T-helper 2 cell treated with Interferon-gamma antibody and Interleukin-4, amounts not matched to agents 100 ng/mL and 5 ng/mL, for 36 hours (primary cell): ENCODE data around the gene UPF1. TPM values are rescaled to one million over a fixed set of nuclear protein-coding genes. Genes with fewer than 3 reads are reported as not detected.

Source experiments
- intact Hi-C: fragments of 100-400 bp; cut with micrococcal nuclease; formaldehyde crosslinking; loops from one replicate; pipeline ENCODE4 v1.15.1; 2023
- total RNA-seq: library from RNA; stranded (reverse); gene quantifications from 2 replicates; pipeline ENCODE4 v1.2.3, GENCODE V29; 2022

Gene UPF1
- total RNA-seq, 1 donor from 2014 or later, result 100 TPM

DNA sequence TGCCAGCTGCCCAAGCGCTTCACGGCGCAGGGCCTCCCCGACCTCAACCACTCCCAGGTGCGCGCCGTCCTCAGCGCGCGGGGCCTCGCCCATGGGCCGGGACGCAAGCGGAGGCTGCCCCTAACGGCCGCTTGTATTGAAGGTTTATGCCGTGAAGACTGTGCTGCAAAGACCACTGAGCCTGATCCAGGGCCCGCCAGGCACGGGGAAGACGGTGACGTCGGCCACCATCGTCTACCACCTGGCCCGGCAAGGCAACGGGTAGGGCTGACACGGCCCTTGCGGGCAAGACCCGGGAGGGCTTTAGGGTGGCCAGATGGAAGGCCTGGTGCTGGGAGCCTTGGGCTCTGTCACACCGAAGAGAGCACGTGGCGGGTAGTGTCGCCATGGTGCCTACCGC, 23.2 kb downstream of the UPF1 start:
- intact Hi-C loops, result no loop called here

DNA sequence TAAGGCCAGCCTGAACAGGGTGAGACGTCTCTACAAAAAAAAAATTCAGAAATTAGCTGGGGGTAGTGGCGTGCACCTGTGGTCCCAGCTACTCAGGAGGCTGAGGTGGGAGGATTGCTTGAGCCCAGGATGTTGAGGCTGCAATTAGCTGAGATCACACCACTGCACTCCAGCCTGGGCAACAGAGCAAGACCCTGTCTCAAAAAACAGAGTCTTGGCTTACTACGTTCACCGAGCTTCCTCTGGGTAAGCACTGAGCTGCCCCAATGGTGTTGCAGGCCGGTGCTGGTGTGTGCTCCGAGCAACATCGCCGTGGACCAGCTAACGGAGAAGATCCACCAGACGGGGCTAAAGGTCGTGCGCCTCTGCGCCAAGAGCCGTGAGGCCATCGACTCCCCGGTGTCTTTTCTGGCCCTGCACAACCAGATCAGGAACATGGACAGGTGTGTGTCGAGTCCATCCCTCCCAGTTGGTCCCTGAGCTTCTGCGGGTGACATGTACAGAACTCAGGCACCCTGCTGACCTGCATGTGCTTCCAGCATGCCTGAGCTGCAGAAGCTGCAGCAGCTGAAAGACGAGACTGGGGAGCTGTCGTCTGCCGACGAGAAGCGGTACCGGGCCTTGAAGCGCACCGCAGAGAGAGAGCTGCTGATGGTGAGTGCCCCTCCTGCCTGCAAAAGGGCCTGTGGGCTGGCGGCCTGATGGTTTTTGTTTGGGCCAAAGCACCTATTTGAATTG, 24.1 kb downstream of the UPF1 start:
- intact Hi-C loops, result no loop called here

DNA sequence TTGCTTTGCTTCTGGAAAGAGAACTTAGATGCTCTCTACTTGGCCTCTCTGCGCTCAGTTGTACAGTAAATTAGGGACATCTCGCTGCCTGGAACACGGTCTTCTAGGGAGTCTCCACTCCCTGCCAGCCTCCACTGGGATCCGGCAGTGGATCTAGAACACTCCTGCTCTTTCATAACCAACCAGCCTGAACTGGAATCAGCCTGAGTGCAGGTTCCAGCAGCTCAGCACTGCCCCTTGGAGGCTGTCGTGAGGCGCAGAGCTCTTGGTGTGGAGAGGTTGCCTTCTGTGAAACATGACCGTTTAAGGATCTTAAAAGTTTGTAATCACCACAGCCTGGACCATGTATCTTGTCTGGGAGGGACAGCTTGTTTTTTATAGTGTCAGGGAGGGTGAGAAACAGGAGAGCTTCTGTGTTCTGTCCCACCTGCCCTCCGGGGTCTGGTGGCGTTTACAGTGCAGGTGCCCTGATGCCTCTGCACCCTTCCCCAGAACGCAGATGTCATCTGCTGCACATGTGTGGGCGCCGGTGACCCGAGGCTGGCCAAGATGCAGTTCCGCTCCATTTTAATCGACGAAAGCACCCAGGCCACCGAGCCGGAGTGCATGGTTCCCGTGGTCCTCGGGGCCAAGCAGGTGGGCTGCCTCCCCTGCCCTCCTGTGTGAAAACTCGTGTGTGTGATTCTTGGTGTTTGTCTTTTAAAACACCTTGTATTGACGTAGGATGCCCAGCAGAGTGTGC, 24.8 kb downstream of the UPF1 start:
- intact Hi-C loops, result no loop called here

DNA sequence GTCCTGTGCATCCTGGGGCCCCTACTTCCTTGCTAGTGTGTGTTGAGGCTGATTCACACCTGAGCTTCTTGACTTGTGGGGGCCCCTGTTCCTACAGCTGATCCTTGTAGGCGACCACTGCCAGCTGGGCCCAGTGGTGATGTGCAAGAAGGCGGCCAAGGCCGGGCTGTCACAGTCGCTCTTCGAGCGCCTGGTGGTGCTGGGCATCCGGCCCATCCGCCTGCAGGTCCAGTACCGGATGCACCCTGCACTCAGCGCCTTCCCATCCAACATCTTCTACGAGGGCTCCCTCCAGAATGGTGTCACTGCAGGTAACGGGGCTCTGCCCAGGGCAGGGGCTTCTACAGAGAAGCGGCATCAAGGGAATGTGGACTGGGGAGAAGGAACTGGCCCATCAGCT, 25.5 kb downstream of the UPF1 start:
- intact Hi-C loops, result no loop called here

DNA sequence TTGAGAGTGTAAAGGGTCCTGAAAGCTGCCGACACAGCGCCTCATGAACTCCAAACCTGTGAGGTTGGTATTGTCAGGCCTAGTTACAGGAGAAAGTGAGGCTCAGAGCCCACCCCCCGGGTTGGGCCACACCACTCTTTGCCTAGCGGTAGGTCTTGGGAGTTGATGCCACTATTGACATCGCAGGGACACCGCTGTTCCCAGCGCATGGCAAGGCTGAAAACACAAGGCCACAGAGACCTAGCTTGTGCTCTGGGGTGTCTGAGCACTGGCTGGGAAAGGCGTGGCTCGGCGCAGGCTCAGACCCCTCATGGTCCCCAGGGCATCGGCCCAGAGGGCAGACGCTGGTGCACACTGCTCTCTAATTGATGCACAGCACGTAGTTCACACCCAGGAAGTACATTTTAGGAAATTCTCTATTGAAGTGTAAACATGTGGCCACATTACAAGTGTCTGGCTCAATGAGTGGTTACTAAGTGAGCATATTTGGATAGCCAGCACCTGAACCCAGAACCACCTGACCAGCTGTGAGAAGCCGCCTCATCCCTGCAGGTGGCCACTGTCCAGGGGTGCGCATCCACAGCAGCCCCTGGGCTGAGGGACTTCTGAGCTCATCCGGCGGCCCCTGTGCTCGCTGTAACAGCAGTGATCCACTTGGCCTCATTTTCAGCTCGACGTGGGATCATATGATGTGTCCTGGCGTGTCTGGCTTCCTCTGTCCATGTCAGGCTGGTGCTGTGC, 27.3 kb downstream of the UPF1 start:
- intact Hi-C loops, result no loop called here

DNA sequence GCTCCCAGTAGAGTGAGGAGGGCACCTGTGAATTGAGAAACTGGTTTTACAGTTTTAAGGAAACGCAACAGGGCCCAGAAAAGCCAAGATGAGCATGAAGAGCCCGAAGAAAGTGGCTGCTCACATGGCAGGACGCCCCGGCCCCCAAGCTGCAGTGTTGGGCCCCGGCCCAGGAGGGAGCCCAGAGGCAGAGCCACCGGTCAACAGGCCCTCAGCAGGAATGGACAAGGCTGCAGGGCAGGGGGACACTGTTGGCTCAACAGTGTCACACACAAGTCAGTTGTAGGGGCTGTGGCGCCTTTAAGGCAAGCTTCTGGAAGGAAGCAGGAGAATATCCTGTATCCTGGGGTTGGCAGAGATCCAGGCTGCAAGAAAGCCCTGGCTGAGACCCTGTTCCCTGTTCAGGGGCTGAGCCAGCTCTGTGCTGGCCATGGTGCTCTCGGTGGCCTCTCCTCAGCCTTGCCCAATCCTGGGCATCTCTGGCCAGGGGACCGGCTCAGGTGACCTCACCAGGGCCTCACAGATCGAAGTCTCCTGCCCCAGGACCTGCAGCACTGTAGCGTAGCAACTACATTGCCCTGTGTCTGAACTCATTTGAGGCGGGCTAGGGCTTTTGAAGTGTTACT, 28.0 kb downstream of the UPF1 start:
- intact Hi-C loops, result no loop called here

DNA sequence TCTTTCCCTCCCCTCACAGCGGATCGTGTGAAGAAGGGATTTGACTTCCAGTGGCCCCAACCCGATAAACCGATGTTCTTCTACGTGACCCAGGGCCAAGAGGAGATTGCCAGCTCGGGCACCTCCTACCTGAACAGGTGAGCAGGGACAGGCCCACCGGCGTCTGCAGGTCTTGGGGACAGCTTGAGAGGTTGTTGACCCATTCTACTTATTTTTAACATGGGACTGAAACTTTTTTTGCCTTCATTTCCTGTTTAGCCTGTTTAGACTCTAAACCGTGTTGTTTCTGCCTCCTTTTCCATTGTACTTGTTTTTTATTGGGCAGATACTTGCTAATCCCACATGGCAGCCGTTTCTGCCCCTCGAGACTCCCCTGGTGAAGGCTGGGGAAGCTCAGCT, 28.5 kb downstream of the UPF1 start:
- intact Hi-C loops, result no loop called here

DNA sequence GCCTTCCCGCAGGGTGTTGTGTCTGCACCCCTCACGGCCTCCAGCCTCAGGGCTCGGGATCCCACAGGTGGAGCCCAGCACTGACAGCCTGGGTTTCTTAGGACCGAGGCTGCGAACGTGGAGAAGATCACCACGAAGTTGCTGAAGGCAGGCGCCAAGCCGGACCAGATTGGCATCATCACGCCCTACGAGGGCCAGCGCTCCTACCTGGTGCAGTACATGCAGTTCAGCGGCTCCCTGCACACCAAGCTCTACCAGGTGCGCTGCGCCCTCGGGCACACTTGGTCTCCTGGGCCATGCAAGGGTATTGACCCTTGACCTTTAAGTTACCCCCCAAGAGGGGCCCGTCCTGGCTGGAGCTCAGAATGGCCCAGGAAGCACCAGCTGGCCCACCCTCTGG, 29.0 kb downstream of the UPF1 start:
- intact Hi-C loops, result no loop called here

DNA sequence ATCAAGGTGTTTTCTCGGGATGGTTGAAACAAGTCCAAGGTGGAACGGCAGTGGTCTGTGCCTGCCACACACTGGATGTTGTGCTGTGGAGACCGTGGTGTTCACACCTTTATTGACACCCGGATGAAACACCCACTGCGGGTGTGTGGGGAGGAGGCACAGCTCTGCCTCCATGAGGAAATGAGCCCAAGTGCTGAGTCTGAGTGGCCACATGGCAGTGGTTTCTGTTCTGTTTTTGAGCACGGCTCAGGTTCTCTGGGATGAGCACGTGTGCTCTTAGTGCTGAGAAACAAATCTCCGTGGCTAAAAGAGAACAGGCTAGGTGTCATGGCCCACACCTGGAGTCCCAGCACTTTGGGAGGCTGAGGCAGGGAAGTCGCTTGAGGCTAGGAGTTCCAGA, 29.5 kb downstream of the UPF1 start:
- intact Hi-C loops, result no loop called here

DNA sequence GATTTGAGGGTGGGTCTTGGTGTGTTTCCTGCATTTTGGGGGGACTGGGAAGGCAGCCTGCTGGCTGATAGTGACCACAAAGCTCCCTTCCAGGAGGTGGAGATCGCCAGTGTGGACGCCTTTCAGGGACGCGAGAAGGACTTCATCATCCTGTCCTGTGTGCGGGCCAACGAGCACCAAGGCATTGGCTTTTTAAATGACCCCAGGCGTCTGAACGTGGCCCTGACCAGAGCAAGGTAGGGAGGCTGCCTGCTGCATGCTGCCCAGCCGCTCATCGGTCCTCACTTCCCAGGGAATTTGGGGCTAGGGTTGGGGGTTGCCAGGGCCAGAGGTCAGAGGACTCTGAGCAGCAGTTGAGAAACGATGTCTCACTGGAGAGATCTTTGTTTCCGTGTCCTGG, 30.2 kb downstream of the UPF1 start:
- intact Hi-C loops, result no loop called here

DNA sequence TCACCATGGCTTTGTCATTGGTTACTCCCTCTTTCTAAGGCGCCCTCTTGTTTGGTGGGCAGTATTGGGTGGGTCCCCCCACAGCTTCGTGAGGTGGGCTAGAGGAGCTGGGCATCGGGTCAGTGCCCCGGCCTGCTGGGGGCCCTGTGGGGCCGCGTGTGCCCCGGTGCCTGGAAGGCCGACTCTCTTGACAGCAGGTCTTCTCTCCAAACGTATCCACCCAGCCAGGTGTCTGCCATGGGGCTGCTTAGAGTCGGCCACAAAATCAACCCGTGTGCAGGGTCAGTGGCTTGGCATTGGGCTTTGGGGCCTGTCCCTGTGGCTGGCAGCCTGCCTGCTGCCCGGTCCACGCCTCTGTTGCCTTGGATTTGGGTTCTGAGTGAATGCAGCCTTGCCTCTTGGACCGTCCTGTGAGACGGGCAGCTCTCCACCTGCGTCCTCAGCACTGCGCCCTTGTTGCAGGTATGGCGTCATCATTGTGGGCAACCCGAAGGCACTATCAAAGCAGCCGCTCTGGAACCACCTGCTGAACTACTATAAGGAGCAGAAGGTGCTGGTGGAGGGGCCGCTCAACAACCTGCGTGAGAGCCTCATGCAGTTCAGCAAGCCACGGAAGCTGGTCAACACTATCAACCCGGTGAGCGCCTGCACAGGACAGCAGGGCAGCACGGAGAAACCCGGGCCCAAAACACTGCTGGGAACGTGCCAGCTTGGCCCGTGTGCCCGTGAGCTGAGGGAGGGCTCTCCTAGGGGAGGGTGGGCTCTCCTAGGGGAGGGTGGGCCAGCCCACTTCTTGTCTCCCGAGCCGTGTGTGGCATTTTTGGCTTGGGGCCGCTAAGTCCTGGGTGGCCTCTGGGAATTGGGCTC, 31.4 kb downstream of the UPF1 start:
- intact Hi-C loops, result no loop called here

DNA sequence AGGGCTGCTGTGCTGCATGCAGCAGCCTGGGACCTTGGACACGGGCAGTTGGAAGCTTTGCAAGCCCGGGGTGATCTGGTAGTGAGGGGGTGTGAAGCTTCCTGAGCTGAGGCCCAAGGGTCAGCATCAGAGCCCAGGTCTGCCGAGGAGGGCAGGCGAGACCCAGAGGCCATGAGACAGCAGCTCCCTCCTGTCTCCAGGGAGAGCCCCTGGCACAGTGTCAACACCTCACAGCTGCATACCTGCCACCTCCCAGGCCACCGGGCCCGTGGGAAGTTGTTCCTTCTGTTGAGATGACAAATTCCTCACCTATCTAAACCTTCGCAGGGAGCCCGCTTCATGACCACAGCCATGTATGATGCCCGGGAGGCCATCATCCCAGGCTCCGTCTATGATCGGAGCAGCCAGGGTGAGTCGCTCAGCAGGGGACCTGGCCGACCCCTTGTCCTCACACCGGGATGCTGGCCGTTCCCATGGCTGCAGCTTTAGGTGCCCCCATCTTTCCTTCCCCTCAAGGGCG, 32.1 kb downstream of the UPF1 start:
- intact Hi-C loops, result no loop called here

DNA sequence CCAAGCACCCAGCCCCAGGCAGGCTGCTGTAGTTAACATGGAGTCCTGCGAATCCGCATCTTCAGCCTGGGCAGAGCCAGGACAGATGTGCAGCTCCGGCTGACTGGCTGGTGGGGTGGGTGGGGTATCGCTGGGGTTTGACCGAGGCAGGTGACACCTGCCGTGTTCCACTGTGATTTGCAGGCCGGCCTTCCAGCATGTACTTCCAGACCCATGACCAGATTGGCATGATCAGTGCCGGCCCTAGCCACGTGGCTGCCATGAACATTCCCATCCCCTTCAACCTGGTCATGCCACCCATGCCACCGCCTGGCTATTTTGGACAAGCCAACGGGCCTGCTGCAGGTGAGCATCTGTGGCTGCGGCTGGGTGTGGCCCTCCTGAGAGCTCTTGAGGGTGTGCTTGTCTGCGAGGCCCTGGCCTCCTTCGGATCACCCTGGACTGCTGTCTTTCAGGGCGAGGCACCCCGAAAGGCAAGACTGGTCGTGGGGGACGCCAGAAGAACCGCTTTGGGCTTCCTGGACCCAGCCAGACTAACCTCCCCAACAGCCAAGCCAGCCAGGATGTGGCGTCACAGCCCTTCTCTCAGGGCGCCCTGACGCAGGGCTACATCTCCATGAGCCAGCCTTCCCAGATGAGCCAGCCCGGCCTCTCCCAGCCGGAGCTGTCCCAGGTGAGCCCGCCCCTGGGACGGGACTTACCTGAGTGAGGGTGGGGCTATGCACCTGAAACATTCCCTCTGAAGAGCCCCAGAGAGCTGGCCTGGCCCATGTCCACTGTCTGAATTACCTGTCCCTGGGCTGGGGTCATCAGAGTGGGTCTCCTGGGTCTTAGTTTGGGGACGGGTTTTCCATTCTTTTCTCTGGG, 33.6 kb downstream of the UPF1 start:
- intact Hi-C loops, result no loop called here

DNA sequence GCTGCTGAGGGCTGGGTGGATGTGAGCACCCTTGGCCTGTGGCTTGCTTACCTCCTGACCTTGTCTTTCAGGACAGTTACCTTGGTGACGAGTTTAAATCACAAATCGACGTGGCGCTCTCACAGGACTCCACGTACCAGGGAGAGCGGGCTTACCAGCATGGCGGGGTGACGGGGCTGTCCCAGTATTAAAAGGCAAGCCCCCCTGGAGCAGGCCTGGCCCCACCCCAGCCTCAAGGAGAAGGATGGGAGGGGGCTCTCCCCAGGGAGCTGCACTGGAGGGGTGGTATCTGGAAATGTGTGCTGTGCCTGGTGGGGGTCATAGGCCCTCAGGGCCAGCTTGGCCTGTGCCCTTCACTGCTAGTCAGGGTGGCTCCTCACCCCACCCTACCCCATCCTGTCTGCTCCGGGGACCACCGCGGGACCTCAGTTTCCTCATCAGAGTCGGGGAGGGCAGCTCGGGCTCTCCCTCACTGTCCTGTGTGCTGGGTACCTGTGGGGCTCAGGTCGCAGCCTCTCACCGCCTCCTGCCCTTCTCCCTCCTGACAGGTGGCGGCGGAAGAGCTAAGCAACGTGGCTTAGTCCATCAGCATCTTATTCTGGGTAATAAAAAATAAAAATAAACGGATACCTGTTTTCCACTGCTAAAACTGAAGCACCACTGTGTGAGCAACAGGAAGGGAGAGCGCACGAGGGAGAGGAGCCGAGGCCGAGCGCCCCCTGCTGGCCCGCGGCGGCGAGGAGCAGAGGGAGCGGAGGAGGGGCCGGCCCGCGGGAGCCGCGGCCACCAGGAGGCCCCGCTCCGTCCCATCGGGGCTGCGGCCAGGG, 34.4 kb downstream of the UPF1 start:
- intact Hi-C loops, result no loop called here

DNA sequence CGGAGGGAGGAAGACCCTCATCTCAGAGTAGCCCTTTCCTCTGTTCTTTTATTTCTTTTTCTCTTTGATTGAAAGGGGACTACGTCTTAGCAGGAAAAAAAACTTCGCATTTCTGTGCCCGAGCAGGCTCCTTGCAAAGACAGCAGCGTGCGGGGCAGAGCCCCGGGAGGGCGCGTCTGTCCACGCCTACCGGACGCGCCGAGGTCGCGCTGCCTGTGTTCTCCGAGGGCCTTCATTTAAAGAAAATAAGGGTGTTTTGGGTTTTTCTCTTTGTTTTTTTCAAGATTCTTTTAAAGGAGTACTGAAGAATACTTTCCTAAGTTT, 35.0 kb downstream of the UPF1 start:
- intact Hi-C loops, result no loop called here

DNA sequence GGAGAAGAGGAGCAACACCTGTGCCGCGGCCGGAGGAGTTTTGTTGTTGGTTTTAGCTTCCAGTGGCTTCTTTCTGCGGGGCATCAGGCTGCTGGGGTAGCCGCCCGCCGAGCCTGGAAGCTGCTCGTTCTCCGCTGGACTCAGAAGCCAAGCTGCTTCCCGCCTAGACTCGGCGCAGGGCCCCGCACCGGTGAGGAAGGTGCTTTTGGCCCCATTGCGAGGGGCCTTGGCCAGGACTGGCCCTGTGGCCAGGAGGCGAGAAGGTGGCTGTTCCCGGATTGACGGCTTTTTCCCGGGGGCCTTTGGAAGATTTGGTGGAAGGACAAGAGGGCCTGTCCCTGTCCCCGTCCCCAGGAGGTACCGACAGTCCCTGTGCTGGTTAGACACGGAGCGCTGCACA, 35.4 kb downstream of the UPF1 start:
- intact Hi-C loops, result no loop called here

DNA sequence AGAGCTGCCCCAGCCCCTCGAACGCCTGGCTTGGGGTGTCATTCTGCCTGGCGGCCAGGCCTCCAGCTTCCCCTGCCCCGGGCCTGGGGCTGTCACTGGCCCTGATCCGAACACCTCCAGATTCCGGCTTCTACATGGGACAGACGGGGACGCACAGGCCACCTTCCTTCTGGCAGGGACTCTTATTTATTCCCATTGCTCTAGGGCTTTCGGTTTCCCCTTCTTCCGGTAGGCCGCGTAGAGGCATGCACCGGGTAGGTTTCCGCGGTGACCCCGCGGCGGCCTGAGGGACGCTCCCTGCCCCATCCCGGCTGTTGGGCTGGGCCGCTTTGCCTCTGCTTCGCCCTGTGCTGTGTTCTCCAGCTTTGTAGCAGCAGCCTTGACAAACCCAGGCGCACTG, 36.0 kb downstream of the UPF1 start:
- intact Hi-C loops, result no loop called here

DNA sequence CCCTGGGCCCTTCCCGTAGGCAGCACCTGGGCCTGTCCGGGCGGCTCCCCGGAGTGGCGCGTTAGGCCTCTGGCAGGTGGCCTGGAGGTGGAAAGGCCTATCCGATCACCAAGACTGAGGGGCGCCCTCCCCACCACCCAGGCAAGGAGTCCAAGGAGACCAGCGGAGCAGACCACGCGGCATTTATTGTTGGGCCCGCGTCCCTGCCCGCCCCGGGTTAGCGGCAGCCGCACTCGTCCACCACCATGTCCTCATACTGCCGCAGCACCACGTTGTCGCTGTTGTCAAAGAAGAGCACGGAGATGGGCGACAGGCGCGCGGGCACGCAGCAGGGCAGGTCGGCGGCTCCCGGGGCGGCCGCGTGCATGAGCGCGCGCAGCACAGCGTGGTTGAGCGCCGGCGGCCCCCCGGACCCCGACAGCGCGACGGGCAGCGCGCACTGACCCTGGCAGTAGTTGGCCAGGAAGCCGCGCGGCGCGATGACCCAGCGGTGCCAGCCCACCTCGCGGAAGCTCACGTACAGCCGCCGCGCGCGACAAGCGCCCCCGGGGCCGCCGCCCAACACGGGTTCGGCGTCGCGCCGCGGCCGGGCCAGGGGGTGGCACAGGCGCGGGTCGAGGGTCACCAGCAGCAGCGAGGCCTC, 36.7 kb downstream of the UPF1 start:
- intact Hi-C loops, result no loop called here
